Measurements from ENCODE around the gene AKAP9.

- TF ChIP-seq, protein P1, sequence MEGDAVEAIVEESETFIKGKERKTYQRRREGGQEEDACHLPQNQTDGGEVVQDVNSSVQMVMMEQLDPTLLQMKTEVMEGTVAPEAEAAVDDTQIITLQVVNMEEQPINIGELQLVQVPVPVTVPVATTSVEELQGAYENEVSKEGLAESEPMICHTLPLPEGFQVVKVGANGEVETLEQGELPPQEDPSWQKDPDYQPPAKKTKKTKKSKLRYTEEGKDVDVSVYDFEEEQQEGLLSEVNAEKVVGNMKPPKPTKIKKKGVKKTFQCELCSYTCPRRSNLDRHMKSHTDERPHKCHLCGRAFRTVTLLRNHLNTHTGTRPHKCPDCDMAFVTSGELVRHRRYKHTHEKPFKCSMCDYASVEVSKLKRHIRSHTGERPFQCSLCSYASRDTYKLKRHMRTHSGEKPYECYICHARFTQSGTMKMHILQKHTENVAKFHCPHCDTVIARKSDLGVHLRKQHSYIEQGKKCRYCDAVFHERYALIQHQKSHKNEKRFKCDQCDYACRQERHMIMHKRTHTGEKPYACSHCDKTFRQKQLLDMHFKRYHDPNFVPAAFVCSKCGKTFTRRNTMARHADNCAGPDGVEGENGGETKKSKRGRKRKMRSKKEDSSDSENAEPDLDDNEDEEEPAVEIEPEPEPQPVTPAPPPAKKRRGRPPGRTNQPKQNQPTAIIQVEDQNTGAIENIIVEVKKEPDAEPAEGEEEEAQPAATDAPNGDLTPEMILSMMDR (IDR thresholded peaks at IDR 0.05): no peak
- TF ChIP-seq POLR2A (IDR thresholded peaks at IDR 0.05): no peak
These were observed 94.9 kb downstream of the AKAP9 start for GRCh38 chr7:92035576-92035975.
